Occipital lobe (tissue), 2 donors: Measurements from ENCODE around the gene KDM2A. TPM values are rescaled to one million over a fixed set of nuclear protein-coding genes. Genes with fewer than 3 reads are reported as not detected.

Experiments used
- DNase-seq: peaks from one replicate; lab custom pipeline; 2025; lab: John Stamatoyannopoulos, UW
- total RNA-seq: library from RNA; depleted of rRNA; stranded (reverse); fragments of >200 nt; gene quantifications from one replicate; pipeline ENCODE4 v1.2.3, GENCODE V29; 2014

Gene KDM2A
- total RNA-seq, 1 donor from 2014 or later = 37.3 TPM

- DNase-seq = no peak
Observed at GRCh38 chr11:67272327-67273259, 153.5 kb downstream of the KDM2A start.

DNA sequence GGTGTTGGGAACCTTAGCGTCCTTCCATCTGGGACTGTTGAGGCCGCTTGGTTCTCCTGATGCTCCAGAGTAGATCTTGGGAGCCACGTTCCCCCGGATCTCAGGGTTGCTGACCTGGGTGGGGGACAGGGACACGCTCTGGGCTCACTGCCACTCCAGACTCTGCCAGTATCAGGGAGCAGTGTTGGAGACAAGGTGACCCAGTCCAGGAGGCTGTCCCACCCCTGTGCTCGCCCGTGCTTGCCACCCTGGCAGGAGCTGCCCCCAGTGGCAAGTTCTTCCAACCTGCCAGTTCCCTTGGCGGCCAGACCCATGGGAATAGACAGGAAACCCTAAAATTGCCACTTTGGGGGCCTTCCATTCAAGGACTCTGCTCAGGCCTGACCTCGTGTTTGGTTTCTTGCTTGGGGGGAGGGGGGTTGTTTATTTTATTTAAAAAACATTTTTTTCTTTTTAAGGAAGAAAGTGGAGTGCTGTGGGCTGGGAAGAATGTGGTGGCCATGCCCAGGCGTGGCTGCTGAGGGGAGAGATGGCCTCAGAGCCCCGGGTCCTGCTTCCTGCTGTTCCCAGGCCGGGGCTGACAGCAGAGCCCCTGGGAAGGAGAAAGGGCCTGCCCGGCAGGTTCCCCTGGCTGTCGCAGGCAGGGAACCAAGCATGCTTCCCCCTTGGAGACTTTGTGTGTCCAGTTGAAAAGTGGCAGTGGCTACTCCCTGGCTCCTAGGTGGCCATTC lies 154.4 kb downstream of the KDM2A start:
- no peak for DNase-seq

GRCh38 chr11:67274768-67275605 lies 155.9 kb downstream of the KDM2A start:
- no peak for DNase-seq

- DNase-seq = no peak
Observed at GRCh38 chr11:67275606-67276409, 156.7 kb downstream of the KDM2A start.

GRCh38 chr11:67276781-67277230 lies 157.7 kb downstream of the KDM2A start:
- DNase-seq = no peak

GRCh38 chr11:67277231-67277961 lies 158.3 kb downstream of the KDM2A start:
- DNase-seq = peak; percentile 38

DNA sequence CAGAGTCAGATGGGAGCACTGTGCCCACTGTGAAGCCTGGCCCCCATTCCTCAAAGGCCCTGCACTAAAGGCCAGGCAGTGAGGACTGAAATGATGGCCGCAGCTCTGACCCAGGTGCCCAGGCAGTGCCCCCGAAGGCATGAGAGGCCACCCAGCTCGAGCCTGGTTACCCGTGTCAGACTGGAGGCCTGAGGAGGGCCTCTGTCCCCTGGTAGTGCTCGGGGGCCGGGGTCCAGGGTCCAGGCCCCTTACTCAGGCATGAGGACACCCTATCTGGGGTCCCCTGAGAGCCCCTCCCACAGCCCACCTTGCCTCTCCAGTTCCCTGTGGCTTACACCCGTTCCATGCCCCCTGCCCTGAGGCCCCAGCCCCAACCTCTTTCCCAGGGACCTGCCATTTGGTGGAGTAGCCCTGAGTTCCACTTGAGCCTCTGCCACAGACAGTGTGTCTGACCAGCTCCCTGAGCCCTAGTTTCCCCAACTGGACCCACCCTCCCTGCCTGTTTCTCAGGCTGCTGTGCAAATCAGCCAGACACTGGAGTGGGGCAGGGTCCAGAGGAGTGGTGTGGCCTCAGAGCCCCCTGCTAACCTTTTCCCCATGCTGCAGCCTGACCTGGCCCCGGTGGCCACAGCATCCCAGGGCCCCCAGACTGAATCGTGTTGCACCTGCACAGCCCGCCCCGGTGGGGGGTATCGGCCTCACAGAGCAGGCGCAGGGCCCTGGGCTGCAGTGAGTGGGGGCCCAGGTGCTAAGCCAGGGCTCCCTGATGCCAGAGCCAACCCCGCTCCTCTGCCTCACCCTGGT lies 159.3 kb downstream of the KDM2A start:
- DNase-seq = no peak

DNA sequence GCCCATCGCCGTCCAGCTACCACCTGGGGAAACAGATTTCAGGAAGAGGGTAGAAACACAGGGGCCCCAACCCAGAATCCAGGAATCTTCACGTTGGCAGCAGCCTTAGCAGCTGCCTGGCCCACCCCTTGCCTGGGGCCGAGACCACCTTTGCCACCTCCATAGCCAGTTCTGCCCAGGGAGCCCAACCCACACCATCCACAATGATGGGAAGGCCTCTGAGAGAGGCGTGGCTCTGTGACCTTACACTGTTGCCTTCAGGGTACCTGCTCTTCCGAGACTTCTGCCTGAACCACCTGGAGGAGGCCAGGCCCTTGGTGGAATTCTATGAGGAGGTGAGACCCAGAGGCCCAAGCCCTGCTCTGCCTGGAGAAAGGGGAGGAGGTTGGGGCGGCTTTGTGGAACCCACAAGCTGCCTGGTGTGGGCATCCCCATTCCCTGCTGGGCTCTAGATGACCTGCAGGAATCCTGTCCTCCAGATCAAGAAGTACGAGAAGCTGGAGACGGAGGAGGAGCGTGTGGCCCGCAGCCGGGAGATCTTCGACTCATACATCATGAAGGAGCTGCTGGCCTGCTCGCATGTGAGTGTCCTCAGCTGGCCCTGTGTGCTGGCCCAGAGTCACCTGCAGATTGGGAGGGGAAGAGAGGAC lies 160.0 kb downstream of the KDM2A start:
- no peak for DNase-seq

GRCh38 chr11:67279589-67280340 lies 160.7 kb downstream of the KDM2A start:
- no peak for DNase-seq

- no peak for DNase-seq
Observed at GRCh38 chr11:67280341-67280787, 161.3 kb downstream of the KDM2A start.

DNA sequence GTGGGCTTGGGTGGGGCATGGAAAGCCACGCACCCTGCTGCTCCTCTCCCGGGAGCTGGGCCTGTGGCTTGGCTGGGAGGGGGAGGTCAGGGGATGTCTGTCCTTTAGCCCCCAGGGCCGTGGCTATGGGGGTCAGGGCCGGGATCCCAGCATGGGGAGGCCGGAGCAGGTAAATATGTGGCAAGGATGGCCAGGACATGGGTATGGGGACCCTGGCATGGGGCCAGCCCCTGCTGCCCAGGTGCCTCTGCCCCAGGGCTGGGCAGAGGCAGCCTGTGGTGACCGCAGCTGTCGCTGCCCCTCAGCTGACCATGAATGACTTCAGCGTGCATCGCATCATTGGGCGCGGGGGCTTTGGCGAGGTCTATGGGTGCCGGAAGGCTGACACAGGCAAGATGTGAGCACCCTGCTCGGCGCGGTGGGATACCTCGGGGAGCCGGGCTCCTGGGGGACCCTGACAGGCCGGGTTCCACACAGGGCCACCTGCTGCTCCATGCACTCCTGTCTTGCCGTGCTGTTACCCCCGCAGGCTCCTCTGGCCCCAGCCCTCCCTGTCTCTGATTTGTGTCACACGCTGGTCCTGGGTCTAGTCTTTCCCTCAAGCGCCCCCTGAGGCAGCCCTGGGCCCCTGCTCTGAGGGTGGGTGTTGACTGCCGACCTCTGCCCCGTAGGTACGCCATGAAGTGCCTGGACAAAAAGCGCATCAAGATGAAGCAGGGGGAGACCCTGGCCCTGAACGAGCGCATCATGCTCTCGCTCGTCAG lies 161.9 kb downstream of the KDM2A start:
- no peak for DNase-seq

DNA sequence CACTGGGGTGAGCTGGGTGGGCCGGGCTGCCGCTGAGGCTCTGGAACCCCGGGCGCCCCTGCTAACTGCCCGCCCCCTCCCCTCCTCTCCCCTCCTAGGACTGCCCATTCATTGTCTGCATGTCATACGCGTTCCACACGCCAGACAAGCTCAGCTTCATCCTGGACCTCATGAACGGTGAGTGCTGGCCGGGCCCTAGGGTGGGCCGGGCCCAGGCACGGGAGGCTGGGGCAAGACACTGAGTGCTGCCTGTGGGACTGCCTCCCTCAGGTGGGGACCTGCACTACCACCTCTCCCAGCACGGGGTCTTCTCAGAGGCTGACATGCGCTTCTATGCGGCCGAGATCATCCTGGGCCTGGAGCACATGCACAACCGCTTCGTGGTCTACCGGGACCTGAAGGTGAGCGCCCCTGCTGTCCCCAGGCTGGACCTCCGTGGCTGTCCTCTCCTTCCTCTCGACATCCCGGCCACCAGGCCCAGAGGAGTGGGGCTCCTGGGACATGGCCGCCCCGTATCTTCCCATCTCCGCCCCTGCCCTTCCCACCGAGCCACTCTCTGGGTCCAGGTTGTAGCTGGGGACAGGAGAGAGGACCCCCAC lies 162.6 kb downstream of the KDM2A start:
- DNase-seq = no peak

DNA sequence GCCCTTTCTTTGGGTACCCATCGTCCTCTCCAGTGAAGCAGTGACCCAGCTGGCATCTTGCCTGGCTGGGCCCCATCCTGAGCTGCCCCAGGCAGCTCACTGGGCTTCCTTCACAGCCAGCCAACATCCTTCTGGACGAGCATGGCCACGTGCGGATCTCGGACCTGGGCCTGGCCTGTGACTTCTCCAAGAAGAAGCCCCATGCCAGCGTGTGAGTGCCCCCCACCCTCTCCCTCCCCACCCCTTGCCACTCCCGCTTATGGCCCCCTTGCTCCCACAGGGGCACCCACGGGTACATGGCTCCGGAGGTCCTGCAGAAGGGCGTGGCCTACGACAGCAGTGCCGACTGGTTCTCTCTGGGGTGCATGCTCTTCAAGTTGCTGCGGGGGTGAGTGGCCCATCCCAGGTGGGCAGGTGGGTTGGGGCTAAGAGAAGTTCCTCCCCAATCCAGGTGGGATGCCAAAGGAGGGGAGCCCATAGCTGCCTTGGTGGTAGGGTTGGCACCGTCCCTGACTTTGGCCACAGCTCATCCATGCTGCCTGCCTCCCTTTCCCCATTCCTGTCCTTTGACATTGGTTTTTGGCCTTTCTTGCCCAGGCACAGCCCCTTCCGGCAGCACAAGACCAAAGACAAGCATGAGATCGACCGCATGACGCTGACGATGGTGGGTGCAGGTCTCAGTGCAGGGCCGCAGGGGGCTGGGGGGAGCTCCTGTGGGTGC lies 163.3 kb downstream of the KDM2A start:
- DNase-seq = no peak

DNA sequence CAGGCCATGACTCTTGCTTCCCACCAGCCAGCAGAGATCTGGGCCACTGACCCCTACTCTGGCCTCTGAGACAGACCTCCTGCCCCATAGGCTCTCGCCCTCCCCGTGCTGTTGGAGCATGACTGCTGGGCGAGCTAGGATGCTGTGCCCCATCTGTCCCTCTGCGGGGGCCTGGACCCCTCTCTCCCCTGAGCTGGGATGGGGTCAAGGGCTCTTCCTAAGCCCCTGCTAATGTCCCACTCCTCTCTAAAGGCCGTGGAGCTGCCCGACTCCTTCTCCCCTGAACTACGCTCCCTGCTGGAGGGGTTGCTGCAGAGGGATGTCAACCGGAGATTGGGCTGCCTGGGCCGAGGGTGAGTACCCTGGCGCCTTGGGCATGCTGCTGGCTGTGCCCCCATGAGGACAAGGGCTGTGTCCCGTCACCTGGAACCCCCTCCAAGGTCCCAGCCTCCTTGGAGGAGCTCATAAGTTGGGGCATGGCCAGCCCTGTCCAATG lies 163.9 kb downstream of the KDM2A start:
- no peak for DNase-seq

DNA sequence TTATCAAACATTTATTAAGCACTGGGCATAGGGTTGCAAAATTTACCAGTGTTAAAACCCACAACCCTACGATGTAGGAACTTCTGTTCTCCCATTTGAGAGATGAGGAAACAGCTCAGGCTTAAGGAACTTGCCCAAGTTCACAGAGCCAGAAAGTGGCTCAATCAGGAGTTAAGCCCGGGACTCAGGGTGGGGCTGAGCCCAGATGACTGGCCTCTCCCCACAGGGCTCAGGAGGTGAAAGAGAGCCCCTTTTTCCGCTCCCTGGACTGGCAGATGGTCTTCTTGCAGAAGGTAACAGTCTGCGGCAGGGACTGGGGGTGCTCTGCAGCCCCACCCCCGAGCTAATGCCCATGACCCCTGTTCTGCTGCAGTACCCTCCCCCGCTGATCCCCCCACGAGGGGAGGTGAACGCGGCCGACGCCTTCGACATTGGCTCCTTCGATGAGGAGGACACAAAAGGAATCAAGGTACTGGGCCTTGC lies 164.5 kb downstream of the KDM2A start:
- no peak for DNase-seq
